HUES6 (cell line): Measurements from ENCODE around the gene CDC26.
A peak's percentile ranks its signal among the peaks of the same experiment; 100 is the strongest.
"Not testable (repeated sequence)": the region's sequence is repeated elsewhere in the genome, so short reads cannot be mapped to it uniquely, and the experiment has no call there.

Experiments
- H3K27ac ChIP-seq: 2 replicates; pipeline ENCODE4 v1.7.0; 2013; ENCODE audit warnings: low read depth, mild to moderate bottlenecking, low read length, inconsistent platforms
- H3K27me3 ChIP-seq: 2 replicates; pipeline ENCODE4 v1.6.1; 2013; ENCODE audit warnings: low read length; ENCODE audit not compliant: control insufficient read depth, insufficient read depth
- H3K36me3 ChIP-seq: 2 replicates; pipeline ENCODE4 v1.6.1; 2013; ENCODE audit warnings: low read length; ENCODE audit not compliant: control insufficient read depth, insufficient read depth
- H3K4me1 ChIP-seq: 2 replicates; pipeline ENCODE4 v1.6.1; 2013; ENCODE audit warnings: low read length; ENCODE audit not compliant: control insufficient read depth, insufficient read depth
- H3K4me3 ChIP-seq: 2 replicates; pipeline ENCODE4 v1.5.1; 2013; ENCODE audit warnings: low read depth, low read length
- H3K9ac ChIP-seq: one replicate; pipeline ENCODE4 v1.6.1; 2013; ENCODE audit warnings: mild to moderate bottlenecking, low read length
- H3K9me3 ChIP-seq: 2 replicates; pipeline ENCODE4 v1.6.1; 2013; ENCODE audit warnings: low read depth, low read length; ENCODE audit not compliant: control insufficient read depth, insufficient read depth

CDC26 gene

DNA sequence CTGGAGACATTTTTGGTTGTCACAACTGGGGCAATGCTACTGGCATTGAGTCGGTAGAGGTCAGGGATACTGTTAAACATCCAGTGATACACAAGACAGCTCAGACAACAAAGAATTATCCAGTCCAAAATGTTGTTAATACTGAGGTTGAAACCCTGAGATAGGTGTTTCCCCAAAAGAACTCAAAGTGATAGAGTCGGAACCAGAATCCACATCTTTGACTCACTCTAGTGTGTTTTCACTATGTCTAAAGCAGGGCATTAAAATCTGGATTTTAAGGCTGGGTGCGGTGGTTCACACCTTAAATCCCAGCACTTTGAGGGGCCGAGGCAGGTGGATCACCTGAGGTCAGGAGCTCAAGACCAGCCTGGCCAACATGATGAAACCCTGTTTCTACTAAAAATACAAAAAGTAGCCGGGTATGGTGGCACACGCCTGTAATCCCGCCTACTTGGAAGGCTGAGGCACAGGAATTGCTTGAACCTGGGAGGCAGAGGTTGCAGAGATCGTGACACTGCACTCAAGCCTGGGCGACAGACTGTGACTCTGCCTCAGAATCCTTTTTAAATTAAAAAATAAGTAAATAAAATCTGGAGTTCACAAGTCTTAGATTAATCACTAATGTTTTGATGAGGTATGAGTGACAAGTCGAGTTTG is 37.0 kb downstream of the CDC26 start:
- H3K9me3 ChIP-seq: no peaks in the 10 kb centered on the region
- H3K36me3 ChIP-seq: no peaks in the 10 kb centered on the region
- no peak overlapping the region for H3K4me3 ChIP-seq
- no peak overlapping the region for H3K9ac ChIP-seq
- no peak overlapping the region for H3K27ac ChIP-seq
- H3K4me1 ChIP-seq: no peaks in the 10 kb centered on the region
- no peaks in the 10 kb centered on the region for H3K27me3 ChIP-seq

DNA sequence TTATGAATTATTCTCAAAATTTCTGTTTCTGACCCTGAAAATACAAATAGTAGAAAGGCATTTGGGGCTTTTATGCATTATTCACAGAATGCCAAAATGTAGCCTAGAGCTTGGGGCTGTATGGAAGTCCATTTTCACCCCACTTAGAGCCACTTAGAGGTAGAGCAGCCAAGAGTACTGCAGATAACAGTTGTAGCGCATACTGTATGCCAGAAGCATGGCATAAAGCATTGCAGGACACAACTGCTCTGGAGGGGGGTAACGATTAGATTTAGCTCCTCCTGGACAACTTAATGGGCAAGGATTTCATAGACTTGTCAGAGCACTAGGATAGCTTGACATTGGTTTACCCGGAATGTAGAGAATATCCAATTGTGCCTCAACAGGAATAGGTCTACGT is 38.3 kb downstream of the CDC26 start:
- Histone ChIP-seq H3K27me3 (no peaks in the 10 kb centered on the region), H3K4me1 (no peaks in the 10 kb centered on the region), H3K4me3 (no peak overlapping the region), H3K27ac (no peak overlapping the region), H3K9me3 (no peaks in the 10 kb centered on the region), H3K9ac (no peak overlapping the region), H3K36me3 (no peaks in the 10 kb centered on the region)

DNA sequence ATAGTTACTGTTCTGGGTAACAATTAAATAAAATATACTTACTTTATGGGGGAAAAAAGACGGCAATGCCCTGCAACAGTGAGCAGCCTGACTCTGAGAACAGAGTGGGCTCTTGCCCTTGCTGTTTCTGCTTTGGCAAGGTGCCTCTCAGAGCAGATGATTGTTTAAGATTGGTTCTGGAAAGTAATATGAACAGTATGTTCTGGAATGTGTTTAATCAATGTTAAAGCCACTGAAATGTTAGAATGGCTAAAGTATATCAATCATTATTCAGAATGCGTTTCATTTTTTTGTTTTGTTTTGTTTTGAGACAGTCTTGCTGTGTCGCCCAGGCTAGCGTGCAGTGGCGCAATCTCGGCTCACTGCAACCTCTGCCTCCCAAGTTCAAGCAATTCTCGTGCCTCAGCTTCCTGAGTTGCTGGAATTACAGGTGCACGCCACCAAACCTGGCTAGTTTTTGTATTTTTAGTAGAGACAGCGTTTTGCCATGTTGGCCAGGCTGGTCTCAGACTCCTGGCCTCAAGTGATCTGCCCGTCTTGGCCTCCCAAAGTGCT is 39.6 kb downstream of the CDC26 start:
- H3K4me1 ChIP-seq, H3K27me3 ChIP-seq, H3K4me3 ChIP-seq, H3K36me3 ChIP-seq, H3K9ac ChIP-seq, H3K27ac ChIP-seq, H3K9me3 ChIP-seq: not testable (repeated sequence)

DNA sequence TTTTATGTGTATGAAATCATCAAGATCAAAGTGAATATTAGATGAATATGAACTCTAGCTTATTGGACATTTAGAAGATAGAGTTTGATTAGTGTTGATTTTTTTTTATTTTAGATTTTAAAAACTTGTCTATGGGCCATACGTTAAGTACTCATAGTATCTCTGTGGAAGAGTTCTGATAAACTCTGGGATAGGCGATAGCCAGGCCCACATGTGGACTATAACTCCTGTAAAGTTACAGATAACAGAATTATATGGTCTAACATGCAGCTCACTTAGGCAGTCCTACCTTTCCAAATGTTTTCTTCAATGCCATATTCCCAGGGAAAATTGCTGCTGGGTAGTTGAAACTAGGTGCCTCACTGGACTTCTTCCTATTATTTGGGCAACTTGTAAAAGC is 43.7 kb downstream of the CDC26 start:
- H3K4me1 ChIP-seq: no peaks in the 10 kb centered on the region
- no peaks in the 10 kb centered on the region; the same call in 1 of the 2 replicates for H3K36me3 ChIP-seq
- no peaks in the 10 kb centered on the region for H3K9me3 ChIP-seq
- H3K9ac ChIP-seq: no peak overlapping the region
- no peaks in the 10 kb centered on the region for H3K27me3 ChIP-seq
- no peak overlapping the region for H3K27ac ChIP-seq
- H3K4me3 ChIP-seq: no peak overlapping the region

DNA sequence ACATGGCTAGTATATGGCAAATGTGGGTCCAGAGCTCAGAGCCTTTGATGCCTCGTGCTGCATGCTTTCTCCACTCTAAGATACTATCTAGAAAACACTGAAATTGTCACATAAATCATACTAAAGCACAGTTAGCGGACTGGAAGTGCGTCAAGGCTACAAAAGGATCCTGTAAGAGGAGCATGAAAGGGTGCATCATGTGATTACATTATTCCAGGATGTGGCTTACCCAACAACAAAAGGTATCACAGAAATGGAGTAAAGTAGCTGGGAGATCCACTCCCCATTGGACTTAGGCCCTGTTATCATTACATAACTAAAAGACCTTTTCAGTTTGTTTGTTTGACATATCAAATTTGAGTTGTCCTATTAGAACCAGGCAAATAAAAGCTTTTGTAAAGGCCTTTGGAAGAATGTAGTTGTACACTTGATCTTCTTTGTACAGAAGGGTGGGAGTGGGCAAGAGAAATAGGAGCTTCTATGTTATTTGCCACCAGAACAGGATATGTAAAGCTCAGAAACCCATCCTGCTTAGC is 47.2 kb downstream of the CDC26 start:
- H3K27ac ChIP-seq: no peak overlapping the region
- no peak overlapping the region for H3K4me3 ChIP-seq
- no peak overlapping the region for H3K9ac ChIP-seq
- no peaks in the 10 kb centered on the region for H3K4me1 ChIP-seq
- peaks cover 5% of the 10 kb centered on the region; the same call in 1 of the 2 replicates for H3K36me3 ChIP-seq
- no peaks in the 10 kb centered on the region for H3K27me3 ChIP-seq
- H3K9me3 ChIP-seq: no peaks in the 10 kb centered on the region

GRCh38 chr9:113227436-113227835 is 47.9 kb downstream of the CDC26 start:
- H3K9ac ChIP-seq: no peak overlapping the region
- no peaks in the 10 kb centered on the region for H3K27me3 ChIP-seq
- H3K4me1 ChIP-seq: peaks cover 3% of the 10 kb centered on the region; the same call in 1 of the 2 replicates
- H3K9me3 ChIP-seq: no peaks in the 10 kb centered on the region
- peaks cover 5% of the 10 kb centered on the region; the same call in 1 of the 2 replicates for H3K36me3 ChIP-seq
- no peak overlapping the region for H3K27ac ChIP-seq
- H3K4me3 ChIP-seq: no peak overlapping the region

- Histone ChIP-seq H3K4me1 (peaks cover 12% of the 10 kb centered on the region), H3K27me3 (no peaks in the 10 kb centered on the region), H3K27ac (no peak overlapping the region), H3K36me3 (0 out of 2 replicates have a peak, but pooled peaks cover 5% of the 10 kb centered on the region), H3K9ac (no peak overlapping the region), H3K4me3 (no peak overlapping the region), H3K9me3 (no peaks in the 10 kb centered on the region)
These were observed 51.4 kb downstream of the CDC26 start for GRCh38 chr9:113223963-113224362.

DNA sequence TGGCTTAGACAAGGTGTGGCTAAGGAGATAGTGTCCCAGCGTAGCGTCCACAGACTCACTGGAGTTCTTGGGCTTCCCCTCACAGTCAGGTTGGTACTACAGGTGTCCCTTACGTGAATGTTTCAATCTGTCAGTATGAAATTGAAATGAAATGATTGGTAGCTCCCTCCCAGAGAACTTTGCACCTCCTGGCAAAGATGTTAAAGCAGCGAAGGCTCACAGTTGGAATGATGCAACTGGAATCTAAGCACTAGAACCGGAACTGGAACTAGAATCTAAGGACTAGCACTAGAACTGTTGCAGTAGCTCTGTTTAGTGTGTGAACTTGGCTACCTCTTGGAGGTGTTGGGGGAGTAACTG is 52.9 kb downstream of the CDC26 start:
- peak overlapping the region; percentile 76 for H3K9ac ChIP-seq
- H3K4me3 ChIP-seq: peak overlapping the region; percentile 76
- 0 out of 2 replicates have a peak, but pooled peaks cover 5% of the 10 kb centered on the region for H3K36me3 ChIP-seq
- H3K4me1 ChIP-seq: peaks cover 12% of the 10 kb centered on the region
- no peaks in the 10 kb centered on the region for H3K9me3 ChIP-seq
- no peak overlapping the region for H3K27ac ChIP-seq
- H3K27me3 ChIP-seq: no peaks in the 10 kb centered on the region

DNA sequence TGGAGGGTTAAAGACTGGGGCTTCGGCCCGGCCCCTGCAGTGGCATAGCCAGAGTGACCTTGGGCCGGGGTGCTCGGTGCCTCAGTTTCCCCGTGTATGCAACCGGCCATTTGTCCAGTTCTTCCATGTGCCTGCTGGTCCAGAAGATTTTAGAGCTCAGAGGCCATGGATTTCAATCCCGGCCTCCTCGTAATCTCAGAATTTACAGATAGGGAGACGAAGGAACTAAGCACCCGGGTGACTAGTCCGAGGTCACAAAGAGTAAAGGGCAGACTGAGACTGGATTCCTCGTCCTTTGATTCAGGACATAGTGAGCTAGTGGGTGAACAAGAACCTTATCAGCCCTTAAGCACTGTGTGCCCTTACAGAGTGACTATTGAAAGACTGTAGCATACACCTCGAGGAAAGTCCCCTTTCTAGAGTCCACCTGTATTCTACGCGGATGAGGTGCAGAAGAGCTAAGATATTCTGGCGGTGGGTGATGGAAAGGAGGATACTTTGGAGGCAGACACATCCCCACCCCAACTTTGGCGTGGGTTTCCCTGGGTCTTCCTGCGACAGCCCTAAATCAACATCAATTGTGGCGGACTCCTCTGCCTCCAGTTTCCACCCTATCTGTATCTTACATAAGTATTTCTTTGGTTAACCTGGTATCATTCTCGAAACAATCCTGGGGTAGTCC is 53.4 kb downstream of the CDC26 start:
- H3K4me3 ChIP-seq: peak overlapping the region; percentile 76
- H3K9me3 ChIP-seq: no peaks in the 10 kb centered on the region
- H3K9ac ChIP-seq: peak overlapping the region; percentile 76
- H3K27me3 ChIP-seq: no peaks in the 10 kb centered on the region
- peaks cover 12% of the 10 kb centered on the region for H3K4me1 ChIP-seq
- 0 out of 2 replicates have a peak, but pooled peaks cover 5% of the 10 kb centered on the region for H3K36me3 ChIP-seq
- no peak overlapping the region; the same call in 1 of the 2 replicates for H3K27ac ChIP-seq

GRCh38 chr9:113221003-113221799 is 54.2 kb downstream of the CDC26 start, which contains the start of the genes FKBP15 and SLC31A1:
TSS of gene FKBP15 (minus strand) at chr9:113221277. CDS start at chr9:113221243, 34 bp downstream.
TSS of gene SLC31A1 (plus strand) at chr9:113221544. CDS start at chr9:113256149, 34,605 bp downstream.
- Histone ChIP-seq H3K9me3 (no peaks in the 10 kb centered on the region), H3K36me3 (0 out of 2 replicates have a peak, but pooled peaks cover 5% of the 10 kb centered on the region), H3K9ac (peak within 1 kb of the TSS; percentile 76), H3K4me1 (peaks cover 12% of the 10 kb centered on the region), H3K27me3 (no peaks in the 10 kb centered on the region), H3K4me3 (peak within 1 kb of the TSS; percentile 76), H3K27ac (peak within 1 kb of the TSS; percentile 1; the same call in 1 of the 2 replicates)
